ENCODE data around the gene ZCCHC24.
"Not testable (repeated sequence)": the region's sequence is repeated elsewhere in the genome, so short reads cannot be mapped to it uniquely, and the experiment has no call there.

Gene ZCCHC24

DNA sequence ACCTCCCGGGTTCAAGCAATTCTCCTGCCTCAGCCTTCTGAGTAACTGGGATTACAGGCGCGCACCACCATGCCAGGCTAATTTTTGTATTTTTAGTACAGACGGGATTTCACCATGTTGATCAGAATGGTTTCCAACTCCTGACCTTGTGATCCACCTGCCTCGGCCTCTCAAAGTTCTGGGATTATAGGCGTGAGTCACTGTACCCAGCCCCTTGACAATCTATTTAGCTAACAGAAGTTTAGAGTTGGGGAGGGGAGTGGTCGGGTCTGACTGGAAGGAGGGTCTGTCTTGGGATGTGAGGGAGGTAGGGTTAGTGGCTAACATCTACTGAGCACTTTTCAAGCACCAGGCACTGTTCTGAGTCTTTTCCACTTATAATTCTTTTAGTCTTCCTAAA lies 27.0 kb upstream of the ZCCHC24 start:
- no peak for DNase-seq (ENCODE audit: low spot score)

DNA sequence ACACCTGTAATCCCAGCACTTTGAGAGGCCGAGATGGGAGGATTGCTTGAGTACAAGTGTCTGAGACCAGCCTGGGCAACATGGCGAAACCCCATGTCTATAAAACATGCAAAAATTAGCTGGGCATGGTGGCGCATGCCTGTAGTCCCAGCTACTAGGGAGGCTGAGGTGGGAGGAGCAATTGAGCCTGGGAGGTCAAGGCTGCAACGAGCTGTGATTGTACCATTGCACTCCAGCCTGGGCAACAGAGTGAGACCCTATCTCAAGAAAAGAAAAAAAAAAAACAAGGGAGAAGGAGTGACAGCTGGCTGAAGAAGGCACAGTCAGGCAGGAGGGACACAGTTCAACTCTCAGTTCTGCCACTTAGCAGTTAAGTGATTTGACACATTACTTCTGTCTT lies 26.4 kb upstream of the ZCCHC24 start:
- DNase-seq (ENCODE audit: low spot score), result no peak

DNA sequence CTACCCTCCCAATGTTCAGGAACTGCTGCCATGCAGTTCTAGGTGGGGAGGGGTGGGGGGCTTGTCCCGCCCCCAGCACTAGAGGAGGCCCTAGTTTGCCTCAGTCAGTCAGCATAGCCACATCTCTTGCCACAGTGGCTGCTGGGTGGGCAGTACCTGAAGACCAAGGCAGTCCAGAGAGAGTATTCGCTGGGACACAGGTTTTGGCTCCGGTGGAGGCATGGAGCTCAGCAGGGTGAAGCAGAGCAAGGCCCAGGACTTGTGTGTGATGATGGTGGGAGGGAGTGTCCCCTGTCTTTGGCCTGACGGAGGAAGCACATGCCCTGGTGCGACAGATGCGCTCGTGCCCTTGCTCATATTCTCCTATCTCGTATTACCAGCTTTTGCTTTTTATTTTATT lies 24.7 kb upstream of the ZCCHC24 start:
- no peak for DNase-seq (ENCODE audit: low spot score)

DNA sequence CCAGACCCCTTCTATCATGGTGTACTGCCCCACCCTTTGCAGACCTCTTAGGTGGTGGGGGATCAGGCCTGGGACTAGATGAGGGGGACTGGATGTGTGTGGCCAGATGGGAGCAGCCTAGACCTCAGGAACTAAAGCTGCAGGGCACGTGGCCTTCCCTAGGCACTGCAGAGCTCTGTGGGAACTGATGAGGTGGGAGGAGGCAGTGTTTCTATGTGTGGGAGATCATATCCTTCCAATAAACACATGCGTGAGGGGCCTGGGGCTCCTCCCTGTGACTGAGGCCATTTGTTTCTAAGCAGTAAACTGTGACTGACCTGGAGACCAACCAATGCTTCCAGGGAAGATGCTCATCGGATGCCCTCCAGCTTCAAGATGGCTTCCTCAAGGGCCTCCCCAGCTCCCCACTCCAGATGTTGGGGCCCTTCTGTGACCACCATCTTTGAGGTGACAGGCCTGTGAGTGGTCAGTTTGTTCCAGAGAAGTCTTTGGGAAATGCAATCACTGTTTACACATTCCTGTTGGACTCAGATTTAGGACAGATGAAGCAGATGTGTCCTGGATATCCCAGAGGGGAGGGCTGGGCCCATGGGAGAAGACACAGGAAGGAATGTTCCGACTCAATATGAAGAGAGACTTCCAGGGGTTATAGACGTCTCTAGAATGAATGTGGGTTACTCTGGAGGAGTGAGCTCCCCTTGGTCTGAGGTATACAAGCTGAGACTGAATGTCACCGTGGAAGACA lies 23.6 kb upstream of the ZCCHC24 start:
- DNase-seq (ENCODE audit: low spot score), result no peak

DNA sequence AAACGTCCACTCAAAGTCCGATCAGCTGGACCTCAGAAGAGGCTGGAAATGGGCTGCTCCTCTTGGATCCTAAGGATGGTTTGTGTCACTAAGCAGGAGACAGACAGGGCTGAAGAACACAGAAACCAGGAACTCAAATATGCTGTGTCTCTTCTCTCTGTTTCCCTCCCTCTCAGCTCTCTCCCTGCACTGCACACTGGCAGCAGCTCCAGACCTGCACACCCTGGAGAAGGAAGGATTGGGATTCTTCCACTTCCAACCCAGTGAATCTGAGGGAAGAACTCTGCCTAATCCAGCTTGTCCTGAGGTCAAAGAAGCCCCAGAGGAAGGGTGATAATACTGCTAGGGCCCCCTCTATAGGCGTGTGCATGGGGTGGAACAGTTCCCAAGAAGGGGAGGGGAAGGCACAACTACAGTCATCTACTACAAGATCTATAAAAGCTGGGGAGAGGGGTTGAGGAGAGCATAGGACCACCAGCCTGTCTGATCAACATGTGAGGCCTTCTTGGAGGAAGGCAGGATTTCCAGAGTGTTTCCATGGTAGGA lies 22.7 kb upstream of the ZCCHC24 start:
- no peak for DNase-seq (ENCODE audit: low spot score)

DNA sequence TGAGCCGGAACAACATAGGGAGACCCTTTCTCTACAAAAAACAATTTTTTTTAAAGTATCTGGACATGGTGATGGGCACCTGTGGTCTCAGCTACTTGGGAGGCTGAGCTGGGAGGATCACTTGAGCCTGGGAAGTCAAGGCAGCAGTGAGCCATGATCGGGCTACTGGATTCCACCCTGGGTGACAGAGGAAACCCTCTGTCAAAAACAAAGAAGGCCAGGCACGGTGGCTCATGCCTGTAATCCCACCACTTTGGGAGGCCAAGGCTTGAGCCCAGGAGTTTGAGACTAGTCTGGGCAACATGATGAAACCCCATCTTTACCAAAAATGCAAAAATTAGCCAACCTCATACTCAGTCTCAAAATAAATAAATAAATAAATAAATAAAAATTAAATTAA lies 19.9 kb upstream of the ZCCHC24 start:
- DNase-seq (ENCODE audit: low spot score), result no peak

DNA sequence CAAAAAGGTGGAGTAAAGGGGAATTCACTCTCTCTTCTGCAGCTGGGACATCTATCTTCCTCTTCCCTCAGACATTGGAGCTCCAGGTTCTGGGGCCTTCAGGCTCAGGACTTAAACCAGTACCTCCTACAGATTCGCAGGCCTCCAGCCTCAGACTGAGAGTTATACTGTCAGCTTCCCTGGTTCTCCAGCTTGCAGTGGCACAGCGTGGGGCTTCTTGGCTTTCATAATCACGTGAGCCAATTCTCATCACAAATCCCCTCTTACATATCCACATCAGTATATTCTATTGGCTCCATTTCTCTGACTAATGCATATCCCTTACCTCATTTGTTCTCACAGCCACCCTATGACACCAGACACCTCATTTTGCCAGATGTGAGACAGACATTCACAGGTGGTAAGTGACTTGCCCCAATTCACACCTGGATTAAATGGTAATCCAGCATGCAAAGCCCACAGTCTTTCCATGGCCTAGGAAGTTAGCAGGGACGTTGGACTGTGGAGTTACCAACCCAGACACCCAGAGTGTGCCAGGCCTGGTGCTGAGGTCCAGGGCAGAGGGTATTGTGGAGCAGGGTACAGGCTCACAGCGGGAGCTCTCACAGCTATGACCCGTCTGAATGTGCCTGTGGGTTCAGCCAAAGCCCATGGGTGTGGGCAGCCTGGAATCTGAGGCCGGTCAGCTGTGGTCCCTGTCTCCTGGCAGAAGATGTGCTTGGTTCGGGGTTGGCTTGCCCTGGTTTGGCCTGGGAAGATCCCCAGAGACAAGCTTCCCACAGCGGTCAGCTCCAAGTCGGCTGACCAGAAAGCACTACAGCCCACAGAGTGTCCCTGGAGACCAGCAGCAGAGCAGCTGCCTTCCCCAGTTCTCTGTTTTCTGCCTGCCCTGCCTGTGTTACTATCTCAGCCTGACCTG lies 18.4 kb upstream of the ZCCHC24 start:
- DNase-seq (ENCODE audit: low spot score), result no peak

DNA sequence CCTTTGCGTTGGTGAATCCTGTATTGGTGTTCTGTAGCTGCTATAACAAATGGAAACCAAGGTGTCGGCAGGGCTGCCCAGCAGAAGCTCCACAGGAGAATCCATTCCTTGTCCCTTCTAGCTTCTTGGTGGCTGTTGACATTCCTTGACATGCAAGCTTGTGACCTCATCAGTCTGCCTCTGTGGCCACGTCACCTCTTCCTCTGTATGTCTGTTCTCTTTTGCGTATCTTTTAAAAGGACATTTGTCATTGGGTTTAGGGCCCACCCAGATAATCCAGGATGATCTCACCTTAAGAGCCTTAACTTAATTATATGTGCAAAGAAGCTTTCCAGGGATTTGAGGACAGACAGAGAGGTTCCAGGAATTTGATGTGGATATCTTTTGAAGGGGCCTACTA lies 15.3 kb upstream of the ZCCHC24 start:
- no peak for DNase-seq (ENCODE audit: low spot score)

DNA sequence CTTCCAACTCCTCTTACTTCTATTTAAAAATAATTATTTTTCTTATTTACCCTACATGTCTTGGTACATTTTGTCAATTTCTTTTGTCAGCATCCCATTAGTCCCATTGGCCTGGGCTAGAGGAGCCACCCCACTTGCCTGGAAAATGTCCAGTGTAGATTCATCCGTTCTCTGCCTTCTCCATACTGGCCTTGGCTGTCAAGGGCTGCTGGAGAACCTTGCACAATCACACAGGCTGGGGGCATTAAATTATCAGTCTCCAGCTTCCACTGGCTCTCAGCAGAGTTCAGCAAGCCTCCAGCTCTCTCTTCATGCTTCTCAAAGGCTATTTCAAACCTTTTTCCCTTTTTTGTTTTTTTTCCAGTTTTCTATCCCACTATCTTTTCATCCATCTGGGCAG lies 13.8 kb upstream of the ZCCHC24 start:
- DNase-seq (ENCODE audit: low spot score), result no peak

DNA sequence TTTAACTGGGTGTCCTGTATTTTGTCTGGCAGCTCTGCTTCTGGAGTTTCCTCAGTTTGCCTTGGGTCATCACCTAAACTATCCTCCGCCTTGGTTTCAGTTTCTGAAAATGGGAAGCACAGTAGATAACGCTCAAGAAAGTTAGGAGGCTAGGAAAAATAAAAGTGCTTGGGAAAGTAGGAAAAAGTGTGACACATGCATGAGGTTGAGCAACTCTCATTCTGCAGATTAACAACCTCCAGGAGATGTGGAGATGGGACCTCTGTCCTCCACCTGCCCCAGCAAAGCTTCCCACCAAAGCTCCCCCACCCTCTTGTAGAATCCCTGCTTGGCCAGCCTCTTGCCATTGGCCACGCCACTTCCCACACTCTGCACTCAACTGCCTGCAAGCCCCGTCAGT lies 13.1 kb upstream of the ZCCHC24 start:
- DNase-seq (ENCODE audit: low spot score), result no peak

DNA sequence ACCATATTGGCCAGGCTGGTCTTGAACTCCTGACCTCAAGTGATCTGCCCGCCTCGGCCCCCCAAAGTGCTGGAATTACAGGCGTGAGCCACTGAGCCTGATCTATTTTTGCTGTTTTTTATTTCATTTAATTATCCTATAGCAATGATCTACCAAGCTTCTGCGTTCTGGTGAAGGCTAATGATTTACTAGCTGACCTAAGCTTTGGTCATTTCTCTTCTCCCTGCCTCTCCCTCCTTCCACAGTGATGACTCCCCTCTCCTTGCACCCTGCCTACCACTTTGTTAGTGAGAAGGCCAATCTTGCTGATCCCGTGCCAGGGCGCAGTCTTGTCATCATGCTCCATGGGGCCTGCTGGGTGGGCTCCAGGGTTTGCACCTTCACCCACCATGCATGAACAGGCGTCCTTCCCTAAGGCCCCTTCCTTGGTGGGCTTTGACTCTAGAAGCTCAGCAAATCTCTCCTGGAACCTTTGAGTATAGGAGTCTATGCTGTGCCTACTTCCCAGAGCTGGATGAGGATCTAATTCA lies 11.9 kb upstream of the ZCCHC24 start:
- no peak for DNase-seq (ENCODE audit: low spot score)

DNA sequence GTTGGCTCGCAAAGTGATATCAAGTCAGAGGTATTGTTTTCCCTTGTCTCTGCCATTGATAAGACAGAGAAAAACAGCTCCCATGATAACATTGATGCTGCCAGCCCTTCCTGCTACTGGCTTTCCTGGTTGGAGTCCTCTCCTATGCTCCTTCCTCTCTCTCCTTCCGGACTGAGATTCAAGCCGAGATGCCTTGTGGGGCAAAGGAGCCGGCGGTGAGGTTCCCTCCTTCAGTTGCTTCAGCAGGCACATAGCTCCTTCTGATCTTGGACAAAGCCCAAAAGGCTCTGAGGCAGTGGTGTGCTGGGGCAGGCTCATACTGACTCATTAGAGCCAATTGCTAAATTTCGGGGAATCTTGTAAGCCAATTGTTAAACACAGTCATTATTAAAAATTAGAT lies 8.8 kb upstream of the ZCCHC24 start:
- DNase-seq (ENCODE audit: low spot score), result no peak

DNA sequence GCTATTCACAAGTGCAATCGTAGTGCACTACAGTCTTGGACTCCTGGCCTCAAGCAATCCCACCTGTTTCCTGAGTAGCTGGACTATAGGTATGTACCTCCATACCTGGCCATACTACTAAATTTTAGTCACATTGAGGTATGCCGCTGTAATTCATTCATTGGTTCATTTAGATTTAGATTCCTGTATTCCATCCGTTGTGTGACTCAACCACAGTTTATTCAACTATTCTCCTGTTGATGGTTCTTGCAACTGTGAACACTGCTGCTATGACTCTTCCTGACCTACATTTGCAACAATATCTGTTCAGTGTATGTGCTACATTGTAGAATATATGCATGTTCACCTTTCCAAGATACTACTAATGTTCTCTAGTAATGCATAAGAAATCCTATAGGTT lies 8.0 kb upstream of the ZCCHC24 start:
- DNase-seq (ENCODE audit: low spot score), result no peak

DNA sequence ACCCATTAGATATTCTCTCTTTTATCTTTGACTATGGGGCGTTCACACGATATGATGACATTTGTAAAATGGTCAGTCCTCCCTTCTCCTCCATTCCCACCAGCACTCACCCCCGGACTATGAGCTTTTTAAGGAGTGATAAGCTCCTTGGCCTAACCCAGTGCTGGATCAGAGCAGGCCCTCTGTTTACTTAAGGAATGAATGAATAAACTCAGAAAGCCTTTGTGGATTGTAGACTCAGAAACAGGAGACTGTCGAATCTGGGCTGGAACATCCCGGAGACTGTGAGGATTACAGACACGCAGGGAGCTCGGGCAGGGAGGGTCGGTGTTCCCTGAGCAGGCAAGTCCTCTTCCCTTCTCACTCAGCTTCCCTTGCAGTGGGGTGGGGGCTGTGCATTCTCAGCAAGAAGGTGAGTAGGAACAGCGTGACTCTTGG lies 6.8 kb upstream of the ZCCHC24 start:
- no peak for DNase-seq (ENCODE audit: low spot score)

DNA sequence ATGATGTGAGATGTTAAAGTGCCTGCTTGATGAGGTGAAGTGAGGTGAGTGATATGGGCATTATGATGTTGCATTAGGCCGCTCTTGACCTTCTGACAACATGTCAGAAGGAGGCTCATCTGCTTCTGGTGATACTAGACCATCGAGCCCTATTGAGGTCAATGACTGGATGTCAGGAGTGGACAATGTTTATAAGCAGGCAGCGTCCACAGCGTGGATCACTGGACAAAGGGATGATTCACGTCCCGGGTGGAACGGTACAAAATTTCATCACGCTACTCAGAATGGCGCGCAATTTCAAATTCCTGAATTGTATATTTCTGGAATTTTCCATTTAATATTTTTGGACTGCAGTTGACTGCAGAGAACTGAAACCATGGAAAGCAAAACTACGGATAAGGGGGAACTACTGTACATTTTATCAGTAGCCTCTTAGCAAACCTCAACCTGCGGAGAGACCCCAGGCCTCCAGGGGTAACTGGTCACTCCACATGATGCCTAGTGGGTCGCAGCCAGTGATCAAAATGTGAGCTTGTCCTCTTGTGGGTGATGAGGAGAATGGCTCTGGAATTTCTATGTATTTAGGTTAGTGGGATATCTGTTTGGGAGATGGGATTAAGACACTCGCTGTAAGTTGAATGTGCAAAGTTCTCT lies 5.7 kb upstream of the ZCCHC24 start:
- DNase-seq (ENCODE audit: low spot score), result no peak

DNA sequence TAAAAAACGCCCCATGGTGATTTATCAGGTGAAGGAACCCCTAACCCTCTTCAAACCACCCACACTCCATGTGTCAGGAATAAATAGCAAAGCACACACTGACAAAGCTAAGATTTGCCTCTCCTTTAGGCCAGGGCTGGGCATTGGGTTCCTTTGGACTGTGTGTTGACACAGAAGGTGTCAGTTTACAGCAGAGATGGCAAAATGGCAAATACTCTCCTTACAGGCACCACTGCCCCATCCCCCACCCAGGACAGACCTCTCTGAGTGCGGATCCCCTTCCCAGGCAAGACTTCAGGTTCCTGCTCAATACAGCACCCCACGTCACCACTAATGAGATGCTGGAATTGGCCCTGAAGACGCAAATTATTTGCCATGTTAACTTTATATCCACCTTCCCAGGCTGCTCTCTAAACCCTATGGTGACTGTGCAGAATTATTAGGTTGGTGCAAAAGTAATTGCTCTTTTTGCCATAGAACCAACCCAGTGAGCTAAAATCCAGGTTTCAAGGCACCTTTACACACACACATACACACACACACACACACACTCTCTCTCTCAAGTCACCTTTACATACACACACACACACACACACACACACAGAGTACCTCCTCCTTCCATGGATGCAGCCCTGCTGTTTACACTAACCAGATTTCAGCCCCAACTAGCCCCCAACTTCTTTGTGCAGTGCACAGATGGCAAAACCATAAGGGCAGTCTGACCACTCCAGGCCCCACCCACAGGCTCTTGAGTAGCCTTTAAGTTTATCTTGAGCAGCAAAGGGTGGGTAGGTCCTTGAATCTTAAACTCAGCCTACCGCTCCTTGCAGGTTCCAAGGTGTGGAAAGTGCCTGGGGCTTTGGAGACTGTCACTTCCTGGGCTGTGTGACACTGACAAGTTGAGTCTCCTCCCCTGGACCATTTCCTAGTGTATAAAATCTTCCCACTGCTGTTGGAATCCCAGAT lies 4.0 kb upstream of the ZCCHC24 start:
- no peak for DNase-seq (ENCODE audit: low spot score)

DNA sequence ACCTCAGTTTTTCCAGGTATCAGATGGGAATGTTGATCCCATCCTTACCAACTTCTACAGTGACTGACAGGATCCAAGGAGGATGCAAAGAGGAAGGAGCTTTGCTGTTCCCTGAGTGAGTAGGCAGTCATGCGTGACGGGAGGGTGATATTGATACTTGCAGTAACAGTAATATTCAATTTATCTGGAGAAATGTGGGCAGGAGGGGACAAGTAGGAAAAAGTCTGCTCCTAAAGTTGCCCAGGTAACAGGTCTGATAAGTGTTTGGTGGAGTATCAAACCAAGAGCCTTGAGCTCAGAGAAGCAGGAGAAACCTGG lies 3.3 kb upstream of the ZCCHC24 start:
- DNase-seq (ENCODE audit: low spot score), result no peak

DNA sequence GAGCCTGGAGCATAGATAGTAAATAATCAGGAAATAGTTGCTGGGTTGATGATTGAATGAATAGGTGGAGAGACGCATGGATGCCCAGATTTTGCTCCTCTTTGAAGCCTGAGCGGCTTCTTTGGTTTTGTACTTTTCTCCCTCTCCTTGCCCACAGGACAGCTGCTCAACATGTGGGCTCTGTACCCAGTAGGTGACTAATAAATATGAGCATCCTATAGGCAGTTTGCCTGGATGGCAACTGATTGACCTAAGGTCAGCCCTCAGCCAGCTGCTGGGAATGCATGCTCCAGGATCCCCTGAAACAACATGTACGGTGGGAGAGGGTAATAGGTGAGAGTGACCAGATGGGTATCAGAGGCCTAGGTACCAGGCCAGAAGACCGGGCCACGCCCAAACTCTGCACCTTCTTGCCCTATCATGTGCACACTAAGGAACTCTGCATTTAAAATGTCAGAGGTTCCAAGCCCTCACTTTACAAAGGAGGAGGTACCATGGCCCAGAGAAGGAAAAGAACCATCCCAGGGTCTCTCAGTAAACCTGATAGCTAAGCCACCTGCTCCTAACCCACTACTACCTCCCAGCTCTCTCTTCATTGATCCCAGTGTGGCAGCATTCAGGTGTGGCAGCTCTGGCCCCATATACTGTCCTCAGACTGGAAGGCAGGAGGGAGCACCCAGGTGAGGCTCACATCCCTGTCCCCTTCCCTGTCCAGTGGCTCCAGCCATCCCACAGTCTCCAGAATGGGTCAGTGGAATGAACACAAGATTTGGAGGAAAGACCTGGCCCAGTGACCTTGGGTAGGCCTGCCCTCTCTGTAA lies 2.7 kb upstream of the ZCCHC24 start:
- DNase-seq (ENCODE audit: low spot score), result no peak

DNA sequence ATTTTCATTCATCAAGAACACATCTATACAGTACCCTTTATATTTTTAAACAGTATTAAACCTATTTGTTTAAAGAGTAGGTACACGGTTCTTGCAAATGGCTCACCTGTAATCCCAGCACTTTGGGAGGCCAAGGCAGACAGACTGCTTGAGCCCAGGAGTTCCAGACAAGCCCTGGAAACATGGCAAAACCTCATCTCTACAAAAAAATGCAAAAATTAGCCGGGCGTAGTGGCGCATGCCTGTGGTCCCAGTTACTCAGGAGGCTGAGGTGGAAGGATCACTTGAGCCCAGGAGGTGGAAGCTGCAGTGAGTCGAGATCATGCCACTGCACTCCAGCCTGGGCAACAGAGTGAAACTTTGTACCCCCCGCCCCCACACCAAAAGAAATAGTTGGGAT lies 1.8 kb upstream of the ZCCHC24 start:
- not testable (repeated sequence) for DNase-seq (ENCODE audit: low spot score)

DNA sequence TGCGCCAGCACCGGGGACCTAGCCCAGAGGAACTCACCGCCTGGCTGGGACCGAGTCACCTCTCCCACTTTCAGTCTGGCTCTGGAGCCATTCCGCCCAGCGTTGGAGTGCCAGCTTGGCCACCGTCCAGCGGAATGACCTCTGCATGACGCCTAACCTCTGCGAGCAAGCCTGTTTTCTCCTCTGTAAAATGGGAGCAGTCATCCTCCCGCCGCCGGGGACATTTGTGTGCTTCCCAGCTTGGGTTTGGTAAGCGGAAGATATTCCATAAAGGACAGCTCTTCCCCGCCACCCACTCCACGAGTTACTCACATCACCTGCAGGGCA lies 1.3 kb upstream of the ZCCHC24 start:
- DNase-seq (ENCODE audit: low spot score), result no peak
